WTC11 (cell line): ENCODE measurements around the gene ALAS1. TPM values are rescaled to one million over a fixed set of nuclear protein-coding genes. Genes with fewer than 3 reads are reported as not detected.

Source experiments
- ATAC-seq: fragments of 200-7000 bp; cut with Tn5 transposase; 2 replicates; pipeline ENCODE4 v1.10.0; 2021; ENCODE audit warnings: mild to moderate bottlenecking, moderate library complexity
- CTCF ChIA-PET: fragments of 300-600 bp; sonication (Branson Sonifier 250); formaldehyde crosslinking; loops from one replicate; lab custom pipeline; 2021; ENCODE audit warnings: antibody characterized with exemption; lab: Charles Lee
- POLR2A ChIA-PET: fragments of 350-600 bp; sonication (Branson Sonifier 250); formaldehyde crosslinking; loops from one replicate; lab custom pipeline; 2021; ENCODE audit warnings: antibody characterized with exemption; lab: Charles Lee
- DNase-seq: peaks from one replicate; pipeline ENCODE4 v3.0.0; 2021; ENCODE audit warnings: low spot score
- H3K27ac Mint-ChIP-seq: 2 replicates; pipeline ENCODE4 v1.8.0; 2021; ENCODE audit warnings: mixed read lengths
- H3K27me3 Mint-ChIP-seq: 2 replicates; pipeline ENCODE4 v1.8.0; 2021; ENCODE audit warnings: low read depth, mild to moderate bottlenecking, moderate library complexity, mixed read lengths
- H3K36me3 Mint-ChIP-seq: 2 replicates; pipeline ENCODE4 v1.8.0; 2021; ENCODE audit warnings: mixed read lengths
- H3K4me1 Mint-ChIP-seq: 2 replicates; pipeline ENCODE4 v1.8.0; 2022; ENCODE audit warnings: mixed read lengths
- H3K4me3 Mint-ChIP-seq: 2 replicates; pipeline ENCODE4 v1.8.0; 2021; ENCODE audit warnings: mild to moderate bottlenecking, moderate library complexity, mixed read lengths
- H3K9me3 Mint-ChIP-seq: 2 replicates; pipeline ENCODE4 v1.8.0; 2021; ENCODE audit warnings: mixed read lengths
- NFATC4 ChIP-seq: fragments of 250-450 bp; sonication (Bioruptor Pico); IDR thresholded peaks from 2 replicates; pipeline ENCODE4 v1.9.0; 2021; ENCODE audit warnings: mild to moderate bottlenecking
- PRRX2 ChIP-seq: fragments of 250-450 bp; sonication (Bioruptor Pico); IDR thresholded peaks from 2 replicates; pipeline ENCODE4 v1.8.0; 2021; ENCODE audit warnings: mild to moderate bottlenecking
- ZBTB21 ChIP-seq: sonication (generic); formaldehyde crosslinking; IDR thresholded peaks from 2 replicates; pipeline ENCODE4 v1.8.1; 2023; ENCODE audit warnings: mild to moderate bottlenecking, missing genetic modification reagents, borderline replicate concordance
- ZNF138 ChIP-seq: sonication (generic); formaldehyde crosslinking; conservative IDR thresholded peaks from 2 replicates; pipeline ENCODE4 v1.8.1; 2022; ENCODE audit warnings: mild to moderate bottlenecking, moderate library complexity, missing genetic modification reagents
- ZNF219 ChIP-seq: sonication (generic); formaldehyde crosslinking; IDR thresholded peaks from 2 replicates; pipeline ENCODE4 v1.8.0; 2023; ENCODE audit warnings: missing genetic modification reagents, mild to moderate bottlenecking, borderline replicate concordance
- total RNA-seq: library from RNA; stranded (reverse); gene quantifications from 3 replicates; pipeline ENCODE4 v1.2.3, GENCODE V29; 2021
- TF ChIP-seq, protein P1 (sequence below): sonication (generic); formaldehyde crosslinking; IDR thresholded peaks from 2 replicates; pipeline ENCODE4 v1.8.0; 2022; ENCODE audit warnings: mild to moderate bottlenecking, missing genetic modification reagents
- TF ChIP-seq, protein P2 (sequence below): fragments of 200-600 bp; IDR thresholded peaks from 2 replicates; pipeline ENCODE4 v1.8.0; 2022; ENCODE audit warnings: antibody characterized with exemption
- TF ChIP-seq, protein P3 (sequence below): fragments of 250-450 bp; sonication (Bioruptor Pico); IDR thresholded peaks from 2 replicates; pipeline ENCODE4 v1.9.0; 2021; ENCODE audit warnings: mild to moderate bottlenecking
- TF ChIP-seq, protein P4 (sequence below): sonication (generic); formaldehyde crosslinking; IDR thresholded peaks from 2 replicates; pipeline ENCODE4 v1.8.0; 2023; ENCODE audit warnings: mild to moderate bottlenecking, missing genetic modification reagents

Gene ALAS1
- total RNA-seq, 1 experiment from 2014 or later = 39.1 TPM

DNA sequence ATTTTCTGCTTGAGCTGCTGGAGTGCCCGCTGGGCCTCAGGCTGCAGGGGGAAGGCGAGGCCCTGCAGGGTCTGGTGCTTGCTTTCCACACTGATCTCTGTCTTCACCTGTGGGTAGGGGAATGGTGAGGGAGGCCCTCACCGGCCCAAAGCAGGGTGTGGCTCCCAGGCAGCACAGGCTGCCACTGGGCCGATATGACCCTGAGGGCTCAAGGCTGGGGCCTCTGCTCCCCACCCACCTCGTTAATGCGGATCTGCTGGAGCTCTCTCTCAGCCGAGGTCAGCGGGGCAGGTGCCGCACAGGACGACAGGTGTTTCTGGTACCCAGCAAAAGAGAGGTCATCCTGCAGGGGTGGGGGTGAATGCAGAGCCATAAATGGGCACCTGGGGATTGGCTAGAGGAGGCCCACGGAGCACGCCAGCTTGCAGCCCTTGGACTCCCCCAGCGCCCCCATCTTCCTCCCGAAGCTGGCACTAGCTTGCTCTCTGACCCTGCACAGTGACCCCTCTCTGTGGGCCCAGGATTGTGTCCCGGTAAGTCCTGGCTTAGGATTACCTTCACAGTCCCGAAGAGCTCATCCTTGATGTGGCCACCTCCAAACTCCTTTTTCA lies 33.0 kb downstream of the ALAS1 start:
- peaks cover 13% of the 10 kb centered on the region for H3K36me3 Mint-ChIP-seq
- POLR2A ChIA-PET = no interaction called here

DNA sequence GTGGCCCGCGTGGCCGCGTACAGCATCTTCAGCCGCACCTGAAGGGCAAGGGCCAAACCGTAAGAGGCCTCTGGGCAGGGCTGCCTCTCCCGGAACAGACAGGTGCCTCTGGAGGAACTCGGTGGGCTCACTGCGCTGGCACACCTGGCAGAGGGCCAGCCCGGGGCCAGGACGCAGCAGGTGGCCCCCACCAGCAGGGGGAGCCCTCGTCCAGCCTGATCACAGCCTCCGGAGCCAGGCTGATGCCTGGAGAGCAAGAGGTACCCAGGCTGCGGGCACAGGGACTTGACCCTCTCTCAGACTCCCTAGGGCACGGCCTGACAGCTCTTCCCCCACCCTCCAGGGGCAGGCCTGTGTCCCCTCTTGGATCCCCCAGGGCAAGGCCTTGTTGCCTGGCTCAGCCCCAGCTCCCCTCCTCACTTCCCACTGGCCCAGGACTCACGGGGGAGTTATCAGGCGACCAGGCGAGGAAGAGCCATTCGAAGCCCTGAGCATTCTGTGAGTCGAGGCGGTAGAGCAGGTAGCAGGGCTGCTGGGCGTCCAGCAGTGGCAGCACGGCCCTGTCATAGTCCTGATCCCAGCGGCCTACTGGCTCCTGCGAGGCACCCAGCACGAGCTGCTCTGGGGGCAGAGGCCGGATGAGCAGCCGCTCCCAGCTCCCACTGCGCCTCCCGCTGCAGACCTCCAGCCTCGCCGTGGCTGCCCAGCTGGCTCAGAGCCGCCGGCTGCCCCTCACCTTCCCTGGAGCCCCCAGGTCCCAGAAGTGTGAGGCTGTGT lies 33.7 kb downstream of the ALAS1 start:
- peaks cover 9% of the 10 kb centered on the region for H3K4me1 Mint-ChIP-seq
- peaks cover 13% of the 10 kb centered on the region for H3K36me3 Mint-ChIP-seq
- POLR2A ChIA-PET = interaction anchor here (1.0 kb wide), 1 partner anchor 46 kb away, joined by 3 read pairs; the partner anchor contains the start of gene WDR82
- no peaks in the 10 kb centered on the region for H3K27me3 Mint-ChIP-seq
- H3K4me3 Mint-ChIP-seq = no peak overlapping the region
- DNase-seq (peak; percentile 85), ATAC-seq (peak; percentile 75)
- H3K27ac Mint-ChIP-seq = no peak overlapping the region; the same call in 1 of the 2 replicates
- TF ChIP-seq, protein P1, sequence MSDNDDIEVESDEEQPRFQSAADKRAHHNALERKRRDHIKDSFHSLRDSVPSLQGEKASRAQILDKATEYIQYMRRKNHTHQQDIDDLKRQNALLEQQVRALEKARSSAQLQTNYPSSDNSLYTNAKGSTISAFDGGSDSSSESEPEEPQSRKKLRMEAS = no peak
- TF ChIP-seq, protein P2, sequence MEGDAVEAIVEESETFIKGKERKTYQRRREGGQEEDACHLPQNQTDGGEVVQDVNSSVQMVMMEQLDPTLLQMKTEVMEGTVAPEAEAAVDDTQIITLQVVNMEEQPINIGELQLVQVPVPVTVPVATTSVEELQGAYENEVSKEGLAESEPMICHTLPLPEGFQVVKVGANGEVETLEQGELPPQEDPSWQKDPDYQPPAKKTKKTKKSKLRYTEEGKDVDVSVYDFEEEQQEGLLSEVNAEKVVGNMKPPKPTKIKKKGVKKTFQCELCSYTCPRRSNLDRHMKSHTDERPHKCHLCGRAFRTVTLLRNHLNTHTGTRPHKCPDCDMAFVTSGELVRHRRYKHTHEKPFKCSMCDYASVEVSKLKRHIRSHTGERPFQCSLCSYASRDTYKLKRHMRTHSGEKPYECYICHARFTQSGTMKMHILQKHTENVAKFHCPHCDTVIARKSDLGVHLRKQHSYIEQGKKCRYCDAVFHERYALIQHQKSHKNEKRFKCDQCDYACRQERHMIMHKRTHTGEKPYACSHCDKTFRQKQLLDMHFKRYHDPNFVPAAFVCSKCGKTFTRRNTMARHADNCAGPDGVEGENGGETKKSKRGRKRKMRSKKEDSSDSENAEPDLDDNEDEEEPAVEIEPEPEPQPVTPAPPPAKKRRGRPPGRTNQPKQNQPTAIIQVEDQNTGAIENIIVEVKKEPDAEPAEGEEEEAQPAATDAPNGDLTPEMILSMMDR = peak; percentile 91
- CTCF ChIA-PET = interaction anchor here (0.6 to 9.1 kb wide), 42 partner anchors 7 to 262 kb away, joined by 3 to 222 read pairs (median 5); partner anchors contain the start of genes ALAS1, POC1A, PPM1M and SEMA3G
- H3K9me3 Mint-ChIP-seq = no peaks in the 10 kb centered on the region

More for the DNA sequence above, 33.0 kb downstream of the ALAS1 start:
- H3K27ac Mint-ChIP-seq = no peak overlapping the region
- no peak for DNase-seq
- TF ChIP-seq ZNF138 (CRISPR knock-in tag) (no peak), ZNF219 (CRISPR knock-in tag) (no peak)
- TF ChIP-seq, all 79 proteins: peak for 0
- CTCF ChIA-PET = interaction anchor here (0.6 to 9.1 kb wide), 31 partner anchors 8 to 261 kb away, joined by 3 to 222 read pairs (median 5); partner anchors contain the start of genes ALAS1, SEMA3G, TLR9 and TWF2
- Mint-ChIP-seq H3K4me1 (0 out of 2 replicates have a peak, but pooled peaks cover 3% of the 10 kb centered on the region), H3K9me3 (no peaks in the 10 kb centered on the region), H3K4me3 (no peak overlapping the region), H3K27me3 (no peaks in the 10 kb centered on the region)
- no peak for ATAC-seq

DNA sequence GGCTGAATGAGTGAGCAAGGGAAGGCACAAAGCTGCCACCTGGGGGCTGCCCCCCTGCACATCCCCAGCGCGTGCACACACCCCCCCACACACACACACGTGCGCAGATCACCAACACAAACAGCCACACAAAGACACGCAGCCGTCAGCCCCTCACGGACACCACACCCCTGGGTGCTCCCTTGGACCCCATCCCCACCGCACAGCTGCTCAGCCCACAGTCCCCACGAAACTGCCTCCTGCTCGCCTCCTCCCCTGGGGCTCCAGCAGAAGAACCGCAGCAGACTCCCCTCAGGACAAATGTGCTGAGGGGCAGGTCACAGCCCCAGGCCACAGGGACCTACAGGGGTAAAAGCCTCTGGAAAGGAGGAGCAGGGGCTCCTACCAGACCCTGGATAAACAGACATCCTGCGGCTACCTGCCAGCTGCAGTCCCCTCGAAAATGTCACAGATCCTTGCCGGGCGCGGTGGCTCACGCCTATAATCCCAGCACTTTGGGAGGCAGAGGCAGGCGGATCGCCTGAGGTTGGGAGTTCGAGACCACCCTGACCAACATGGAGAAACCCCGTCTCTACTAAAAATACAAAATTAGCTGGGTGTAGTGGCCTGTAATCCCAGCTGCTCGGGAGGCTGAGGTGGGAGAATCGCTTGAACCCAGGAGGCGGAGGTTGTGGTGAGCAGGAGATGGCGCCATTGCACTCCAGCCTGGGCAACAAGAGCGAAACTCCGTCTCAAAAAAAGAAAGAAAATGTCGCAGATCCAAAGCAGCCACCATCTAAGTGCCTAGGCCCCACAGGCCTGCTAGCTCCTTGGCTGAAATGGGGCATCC lies 34.5 kb downstream of the ALAS1 start:
- ATAC-seq (no peak), DNase-seq (no peak)
- CTCF ChIA-PET = interaction anchor here (0.8 to 9.1 kb wide), 25 partner anchors 12 to 228 kb away, joined by 3 to 222 read pairs (median 7); partner anchors contain the start of genes POC1A, PPM1M, TLR9 and WDR82
- Mint-ChIP-seq H3K4me1 (peaks cover 15% of the 10 kb centered on the region), H3K4me3 (no peak overlapping the region), H3K27ac (no peak overlapping the region), H3K9me3 (no peaks in the 10 kb centered on the region), H3K36me3 (peaks cover 13% of the 10 kb centered on the region), H3K27me3 (no peaks in the 10 kb centered on the region)
- POLR2A ChIA-PET = interaction anchor here (1.0 kb wide), 1 partner anchor 45 kb away, joined by 3 read pairs; the partner anchor contains the start of gene WDR82
- TF ChIP-seq, protein P3, sequence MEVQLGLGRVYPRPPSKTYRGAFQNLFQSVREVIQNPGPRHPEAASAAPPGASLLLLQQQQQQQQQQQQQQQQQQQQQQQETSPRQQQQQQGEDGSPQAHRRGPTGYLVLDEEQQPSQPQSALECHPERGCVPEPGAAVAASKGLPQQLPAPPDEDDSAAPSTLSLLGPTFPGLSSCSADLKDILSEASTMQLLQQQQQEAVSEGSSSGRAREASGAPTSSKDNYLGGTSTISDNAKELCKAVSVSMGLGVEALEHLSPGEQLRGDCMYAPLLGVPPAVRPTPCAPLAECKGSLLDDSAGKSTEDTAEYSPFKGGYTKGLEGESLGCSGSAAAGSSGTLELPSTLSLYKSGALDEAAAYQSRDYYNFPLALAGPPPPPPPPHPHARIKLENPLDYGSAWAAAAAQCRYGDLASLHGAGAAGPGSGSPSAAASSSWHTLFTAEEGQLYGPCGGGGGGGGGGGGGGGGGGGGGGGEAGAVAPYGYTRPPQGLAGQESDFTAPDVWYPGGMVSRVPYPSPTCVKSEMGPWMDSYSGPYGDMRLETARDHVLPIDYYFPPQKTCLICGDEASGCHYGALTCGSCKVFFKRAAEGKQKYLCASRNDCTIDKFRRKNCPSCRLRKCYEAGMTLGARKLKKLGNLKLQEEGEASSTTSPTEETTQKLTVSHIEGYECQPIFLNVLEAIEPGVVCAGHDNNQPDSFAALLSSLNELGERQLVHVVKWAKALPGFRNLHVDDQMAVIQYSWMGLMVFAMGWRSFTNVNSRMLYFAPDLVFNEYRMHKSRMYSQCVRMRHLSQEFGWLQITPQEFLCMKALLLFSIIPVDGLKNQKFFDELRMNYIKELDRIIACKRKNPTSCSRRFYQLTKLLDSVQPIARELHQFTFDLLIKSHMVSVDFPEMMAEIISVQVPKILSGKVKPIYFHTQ (CRISPR knock-in tag) = no peak
- TF ChIP-seq, protein P2 = 0 out of 2 replicates have a peak, but pooled peaks have one; percentile 18
- TF ChIP-seq ZBTB21 (CRISPR knock-in tag) (no peak), NFATC4 (CRISPR knock-in tag) (no peak), PRRX2 (no peak)
- TF ChIP-seq, protein P4, sequence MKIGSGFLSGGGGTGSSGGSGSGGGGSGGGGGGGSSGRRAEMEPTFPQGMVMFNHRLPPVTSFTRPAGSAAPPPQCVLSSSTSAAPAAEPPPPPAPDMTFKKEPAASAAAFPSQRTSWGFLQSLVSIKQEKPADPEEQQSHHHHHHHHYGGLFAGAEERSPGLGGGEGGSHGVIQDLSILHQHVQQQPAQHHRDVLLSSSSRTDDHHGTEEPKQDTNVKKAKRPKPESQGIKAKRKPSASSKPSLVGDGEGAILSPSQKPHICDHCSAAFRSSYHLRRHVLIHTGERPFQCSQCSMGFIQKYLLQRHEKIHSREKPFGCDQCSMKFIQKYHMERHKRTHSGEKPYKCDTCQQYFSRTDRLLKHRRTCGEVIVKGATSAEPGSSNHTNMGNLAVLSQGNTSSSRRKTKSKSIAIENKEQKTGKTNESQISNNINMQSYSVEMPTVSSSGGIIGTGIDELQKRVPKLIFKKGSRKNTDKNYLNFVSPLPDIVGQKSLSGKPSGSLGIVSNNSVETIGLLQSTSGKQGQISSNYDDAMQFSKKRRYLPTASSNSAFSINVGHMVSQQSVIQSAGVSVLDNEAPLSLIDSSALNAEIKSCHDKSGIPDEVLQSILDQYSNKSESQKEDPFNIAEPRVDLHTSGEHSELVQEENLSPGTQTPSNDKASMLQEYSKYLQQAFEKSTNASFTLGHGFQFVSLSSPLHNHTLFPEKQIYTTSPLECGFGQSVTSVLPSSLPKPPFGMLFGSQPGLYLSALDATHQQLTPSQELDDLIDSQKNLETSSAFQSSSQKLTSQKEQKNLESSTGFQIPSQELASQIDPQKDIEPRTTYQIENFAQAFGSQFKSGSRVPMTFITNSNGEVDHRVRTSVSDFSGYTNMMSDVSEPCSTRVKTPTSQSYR = no peak
